ENCODE results near the gene RABL3. TPM values are rescaled to one million over a fixed set of nuclear protein-coding genes. Genes with fewer than 3 reads are reported as not detected.

RABL3 gene
- total and polyA plus RNA-seq, 2 donors (not counting 1 experiment from before 2014, with no cell fraction given) = 11.9 to 13.4 TPM

DNA sequence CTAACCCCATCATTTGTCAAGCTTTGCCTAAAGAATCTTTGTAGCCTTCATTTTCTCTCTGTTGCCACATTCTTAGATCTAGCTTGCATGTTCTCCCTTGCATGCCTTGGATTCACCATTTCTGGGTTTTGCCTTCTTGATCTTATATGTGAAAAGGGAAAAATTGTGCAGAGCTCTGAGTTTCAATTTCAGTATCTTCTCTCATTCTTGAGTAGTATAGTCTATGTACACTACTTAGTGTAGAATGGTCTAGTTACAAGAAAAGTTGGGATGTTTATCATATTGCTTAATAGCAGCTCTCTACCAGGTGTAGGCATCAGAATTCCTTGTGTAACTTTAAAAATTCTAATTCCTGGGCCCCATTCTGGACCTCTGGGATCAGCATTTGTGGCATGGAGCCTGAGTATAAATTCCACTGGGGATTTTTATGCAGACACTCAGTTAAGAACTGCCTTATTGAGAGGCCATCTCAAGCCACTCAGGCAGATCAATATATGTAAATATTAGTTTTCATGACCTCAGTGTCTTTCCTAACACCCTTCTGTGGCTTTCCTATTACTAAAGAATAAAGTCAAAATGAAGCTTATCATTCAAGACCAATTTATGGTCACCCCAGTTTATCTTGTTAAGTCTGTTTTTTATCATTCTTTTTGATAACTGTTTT, 23.6 kb upstream of the RABL3 start:
- no peak overlapping the region for H3K4me3 ChIP-seq (replicated peaks in 1 of 4; ENCODE audit: control extremely low read depth in 1 of 4, insufficient read depth in 1 of 4, low read depth in 3 of 4, low read length in 4 of 4)
- H2AFZ ChIP-seq (ENCODE audit: low read length) = no peak overlapping the region
- H3K4me2 ChIP-seq (ENCODE audit: extremely low read depth, insufficient read depth, low read length) = no peak overlapping the region
- no peak overlapping the region for H3K27ac ChIP-seq (ENCODE audit: insufficient read depth, low read length)
- H3K36me3 ChIP-seq (ENCODE audit: control insufficient read depth, insufficient read depth, low read length) = no peaks in the 10 kb centered on the region
- peaks cover 2% of the 10 kb centered on the region for H3K79me2 ChIP-seq (ENCODE audit: control insufficient read depth, insufficient read depth, low read length)
- H3K9me3 ChIP-seq (ENCODE audit: control insufficient read depth, insufficient read depth, low read depth, low read length) = no peaks in the 10 kb centered on the region
- H3K27me3 ChIP-seq (ENCODE audit: control insufficient read depth, insufficient read depth, low read length) = no peaks in the 10 kb centered on the region
- no peaks in the 10 kb centered on the region for H4K20me1 ChIP-seq (ENCODE audit: control insufficient read depth, extremely low read depth, insufficient read depth, low read length)
- TF ChIP-seq EZH2 (IDR thresholded peaks at IDR 0.05; ENCODE audit: low read length, missing control alignments) (no peak), CTCF (conservative IDR thresholded peaks at IDR 0.05 in 1 of 2, IDR thresholded peaks at IDR 0.05 in 1 of 2; ENCODE audit: low read depth in 1 of 2, low read length in 2 of 2) (no peak)
- no peak for DNase-seq (ENCODE audit: low read depth in 2 of 2)
- H3K4me1 ChIP-seq (ENCODE audit: control insufficient read depth, extremely low read depth, insufficient read depth, low read length) = no peaks in the 10 kb centered on the region
- no peak overlapping the region for H3K9ac ChIP-seq (ENCODE audit: insufficient read depth, low read length)

DNA sequence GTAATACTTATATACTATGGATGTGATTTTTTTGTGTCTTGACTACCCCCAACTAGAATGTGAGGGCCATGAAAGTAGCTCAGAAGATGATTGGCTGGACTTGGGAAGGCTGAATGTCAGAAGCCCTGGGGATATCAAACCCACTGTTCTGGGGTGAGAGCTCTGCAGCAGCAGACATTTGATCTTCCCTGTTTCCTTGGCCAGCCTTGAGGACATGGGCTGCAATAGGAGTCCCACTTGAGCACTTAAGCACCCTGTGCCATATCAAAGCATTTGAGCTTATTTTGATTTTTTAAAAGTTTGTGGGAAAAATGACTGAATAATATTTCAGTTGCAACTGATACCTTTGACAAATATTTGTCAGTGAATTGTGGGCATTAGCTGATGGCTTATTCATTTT, 21.9 kb upstream of the RABL3 start:
- Histone ChIP-seq H3K36me3 (ENCODE audit: control insufficient read depth, insufficient read depth, low read length) (no peaks in the 10 kb centered on the region), H2AFZ (ENCODE audit: low read length) (no peak overlapping the region), H3K9ac (ENCODE audit: insufficient read depth, low read length) (no peak overlapping the region), H3K27ac (ENCODE audit: insufficient read depth, low read length) (no peak overlapping the region), H3K9me3 (ENCODE audit: control insufficient read depth, insufficient read depth, low read depth, low read length) (no peaks in the 10 kb centered on the region), H3K4me3 (replicated peaks in 1 of 4; ENCODE audit: control extremely low read depth in 1 of 4, insufficient read depth in 1 of 4, low read depth in 3 of 4, low read length in 4 of 4) (no peak overlapping the region), H3K4me2 (ENCODE audit: extremely low read depth, insufficient read depth, low read length) (no peak overlapping the region), H3K27me3 (ENCODE audit: control insufficient read depth, insufficient read depth, low read length) (no peaks in the 10 kb centered on the region), H3K79me2 (ENCODE audit: control insufficient read depth, insufficient read depth, low read length) (peaks cover 2% of the 10 kb centered on the region), H3K4me1 (ENCODE audit: control insufficient read depth, extremely low read depth, insufficient read depth, low read length) (no peaks in the 10 kb centered on the region), H4K20me1 (ENCODE audit: control insufficient read depth, extremely low read depth, insufficient read depth, low read length) (no peaks in the 10 kb centered on the region)
- TF ChIP-seq EZH2 (IDR thresholded peaks at IDR 0.05; ENCODE audit: low read length, missing control alignments) = no peak
- no peak for DNase-seq (ENCODE audit: low read depth in 2 of 2)

- Histone ChIP-seq H2AFZ (ENCODE audit: low read length) (no peak overlapping the region), H3K4me1 (ENCODE audit: control insufficient read depth, extremely low read depth, insufficient read depth, low read length) (no peaks in the 10 kb centered on the region), H3K36me3 (ENCODE audit: control insufficient read depth, insufficient read depth, low read length) (no peaks in the 10 kb centered on the region), H3K9me3 (ENCODE audit: control insufficient read depth, insufficient read depth, low read depth, low read length) (no peaks in the 10 kb centered on the region), H3K79me2 (ENCODE audit: control insufficient read depth, insufficient read depth, low read length) (peaks cover 2% of the 10 kb centered on the region), H3K27ac (ENCODE audit: insufficient read depth, low read length) (no peak overlapping the region), H4K20me1 (ENCODE audit: control insufficient read depth, extremely low read depth, insufficient read depth, low read length) (no peaks in the 10 kb centered on the region), H3K4me2 (ENCODE audit: extremely low read depth, insufficient read depth, low read length) (no peak overlapping the region), H3K9ac (ENCODE audit: insufficient read depth, low read length) (no peak overlapping the region), H3K27me3 (ENCODE audit: control insufficient read depth, insufficient read depth, low read length) (no peaks in the 10 kb centered on the region), H3K4me3 (replicated peaks in 1 of 4; ENCODE audit: control extremely low read depth in 1 of 4, insufficient read depth in 1 of 4, low read depth in 3 of 4, low read length in 4 of 4) (no peak overlapping the region)
- no peak for TF ChIP-seq EZH2 (IDR thresholded peaks at IDR 0.05; ENCODE audit: low read length, missing control alignments)
- TF ChIP-seq CTCF (conservative IDR thresholded peaks at IDR 0.05 in 1 of 2, IDR thresholded peaks at IDR 0.05 in 1 of 2; ENCODE audit: low read depth in 1 of 2, low read length in 2 of 2) = no peak
- DNase-seq (ENCODE audit: low read depth in 2 of 2) = no peak
Measured at GRCh38 chr3:120763601-120764000, 21.3 kb upstream of the RABL3 start.

Measured in fibroblast of lung (primary cell).